Left kidney (tissue), 2 donors: ENCODE data around the gene FBXO31. TPM values are rescaled to one million over a fixed set of nuclear protein-coding genes. Genes with fewer than 3 reads are reported as not detected.
"Not testable (repeated sequence)": the region's sequence is repeated elsewhere in the genome, so short reads cannot be mapped to it uniquely, and the experiment has no call there.

Experiments
- DNase-seq: peaks from one replicate; pipeline ENCODE4 v3.0.0-alpha.2; 2013
- polyA plus RNA-seq: library from polyadenylated mRNA; unstranded; fragments of 120-200 nt; gene quantifications from one replicate; pipeline ENCODE4 v1.2.1, GENCODE V29; 2013; ENCODE audit not compliant: insufficient read length

Gene FBXO31
- polyA plus RNA-seq, 1 donor: 21.2 TPM

DNA sequence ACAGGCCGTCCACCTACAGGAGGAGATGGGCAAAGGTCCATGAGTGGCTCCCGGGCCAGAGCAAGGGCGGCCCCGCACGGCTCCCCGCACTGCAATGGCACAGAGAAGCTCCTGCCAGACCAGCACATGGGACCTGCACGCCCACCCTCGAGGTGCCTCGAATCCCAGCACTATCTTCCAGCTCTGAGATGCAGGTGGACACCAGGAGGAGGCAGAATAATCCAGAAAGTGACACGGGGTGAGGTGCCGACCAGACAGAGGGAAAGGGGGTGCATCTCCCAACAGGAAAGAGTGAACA lies 39.9 kb downstream of the FBXO31 start:
- DNase-seq: no peak

DNA sequence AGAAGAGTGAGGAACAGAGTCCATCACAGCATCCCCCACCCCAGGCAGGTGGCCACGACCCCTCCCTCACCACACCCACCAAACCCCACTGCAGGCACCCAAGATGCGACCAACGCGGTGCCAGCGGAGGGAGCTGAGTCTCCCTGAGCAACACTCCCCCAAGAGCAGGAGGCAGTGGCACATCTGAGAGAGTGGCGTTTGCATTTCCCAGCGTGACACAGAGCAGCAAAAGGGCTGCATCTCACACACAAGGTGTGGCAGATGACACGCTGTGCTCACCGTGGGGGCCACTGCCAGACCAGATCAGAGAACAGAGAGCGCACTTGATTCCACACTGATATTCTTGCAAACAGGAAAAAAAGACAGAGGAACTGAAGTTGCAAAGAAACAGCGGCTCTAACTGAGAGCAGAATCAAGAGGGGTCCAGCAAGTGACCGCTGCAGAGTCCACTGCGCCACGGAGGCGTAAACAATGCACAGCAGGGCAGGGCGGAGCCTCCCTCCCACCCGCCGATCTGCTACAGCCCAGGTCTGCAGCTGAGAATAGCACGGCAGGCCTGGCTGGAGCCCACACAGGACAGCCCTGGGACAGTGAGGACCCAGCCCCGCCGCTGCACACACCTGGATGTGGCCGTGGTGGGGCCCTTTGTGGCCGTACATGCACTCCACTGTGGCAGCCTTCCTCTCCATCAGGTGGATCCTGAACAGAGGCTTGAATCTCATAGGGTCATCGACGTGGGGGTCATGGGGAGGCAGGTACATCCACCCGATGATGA lies 40.4 kb downstream of the FBXO31 start:
- DNase-seq: no peak

DNA sequence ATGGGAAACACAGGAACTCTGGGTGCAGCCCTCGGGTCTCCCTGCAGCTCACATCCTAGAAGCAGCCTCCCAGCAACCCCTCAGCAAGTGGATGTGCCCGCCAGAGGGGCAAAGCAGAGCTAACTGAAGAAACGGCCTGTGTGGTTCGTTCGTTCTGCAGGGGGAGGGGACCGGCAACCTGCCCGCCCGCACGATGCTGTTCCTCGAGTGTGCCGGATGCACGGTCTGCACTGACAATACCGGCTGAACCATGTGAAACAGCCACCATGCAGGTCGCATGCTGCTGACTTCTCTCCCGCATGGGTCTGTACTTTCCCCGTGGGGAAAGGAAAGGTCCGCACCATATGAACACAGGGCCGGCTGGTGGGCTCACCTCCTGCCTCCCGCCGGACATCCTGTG lies 41.1 kb downstream of the FBXO31 start:
- no peak for DNase-seq

DNA sequence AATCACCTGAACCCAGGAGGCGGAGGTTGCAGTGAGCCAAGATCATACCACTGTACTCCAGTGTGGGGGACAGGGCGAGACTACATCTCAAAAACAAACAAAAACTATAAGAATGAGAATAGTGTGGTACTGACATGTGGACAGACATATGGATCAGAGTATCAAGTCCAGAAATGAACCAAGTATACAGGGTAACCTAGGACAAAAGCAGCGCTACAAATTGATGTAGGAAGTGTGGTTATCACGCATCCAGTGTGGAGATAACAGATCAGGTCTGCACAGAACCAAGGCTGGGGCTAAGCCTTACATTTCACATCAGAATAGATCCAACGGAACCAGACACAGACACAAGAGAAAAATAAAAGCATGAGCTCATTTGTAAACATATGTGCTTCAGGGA lies 43.4 kb downstream of the FBXO31 start:
- no peak for DNase-seq

DNA sequence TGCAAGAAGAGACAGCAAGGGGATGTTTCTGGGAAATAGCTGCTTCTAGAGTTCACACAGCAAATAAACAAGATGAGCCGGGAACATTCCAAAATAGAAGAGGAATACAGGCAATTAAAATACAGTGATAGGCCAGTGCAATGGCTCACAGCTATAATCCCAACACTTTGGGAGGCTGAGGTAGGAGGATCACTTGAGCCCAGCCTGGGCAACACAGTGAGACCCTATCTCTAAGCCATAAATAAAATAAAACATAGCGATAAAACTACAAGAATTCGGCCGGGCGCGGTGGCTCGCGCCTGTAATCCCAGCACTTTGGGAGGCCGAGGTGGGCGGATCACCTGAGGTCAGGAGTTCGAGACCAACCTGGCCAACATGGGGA lies 43.9 kb downstream of the FBXO31 start:
- not testable (repeated sequence) for DNase-seq

DNA sequence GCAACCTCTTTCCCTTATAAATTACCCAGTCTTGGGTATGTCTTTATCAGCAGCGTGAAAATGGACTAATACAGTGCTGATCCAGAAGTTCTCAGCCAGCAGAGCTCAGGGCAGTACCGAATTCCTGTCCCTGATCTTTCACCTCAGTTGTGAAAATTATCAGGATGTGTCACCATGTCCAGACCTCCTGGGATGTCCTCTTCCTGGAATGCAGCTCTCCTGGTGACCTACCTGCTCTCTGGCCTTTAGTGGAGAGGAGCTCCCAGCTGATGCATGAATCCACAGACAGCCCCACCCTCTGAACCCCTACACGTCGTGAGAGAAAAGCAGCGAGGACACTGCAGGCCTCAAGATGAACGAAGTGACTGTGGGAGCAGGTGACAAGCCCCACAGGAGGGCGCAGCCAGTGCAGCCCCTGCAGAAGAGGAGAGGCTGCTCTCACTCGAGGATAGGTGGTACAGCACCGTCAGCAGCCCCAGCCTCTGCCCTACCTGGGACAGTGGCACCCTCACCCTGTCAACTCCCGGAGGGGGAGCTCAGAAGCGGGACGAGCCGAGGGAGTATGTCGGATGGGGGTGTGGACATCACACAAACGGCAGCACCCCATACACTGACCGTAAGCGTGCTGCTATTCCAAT lies 44.4 kb downstream of the FBXO31 start:
- no peak for DNase-seq

DNA sequence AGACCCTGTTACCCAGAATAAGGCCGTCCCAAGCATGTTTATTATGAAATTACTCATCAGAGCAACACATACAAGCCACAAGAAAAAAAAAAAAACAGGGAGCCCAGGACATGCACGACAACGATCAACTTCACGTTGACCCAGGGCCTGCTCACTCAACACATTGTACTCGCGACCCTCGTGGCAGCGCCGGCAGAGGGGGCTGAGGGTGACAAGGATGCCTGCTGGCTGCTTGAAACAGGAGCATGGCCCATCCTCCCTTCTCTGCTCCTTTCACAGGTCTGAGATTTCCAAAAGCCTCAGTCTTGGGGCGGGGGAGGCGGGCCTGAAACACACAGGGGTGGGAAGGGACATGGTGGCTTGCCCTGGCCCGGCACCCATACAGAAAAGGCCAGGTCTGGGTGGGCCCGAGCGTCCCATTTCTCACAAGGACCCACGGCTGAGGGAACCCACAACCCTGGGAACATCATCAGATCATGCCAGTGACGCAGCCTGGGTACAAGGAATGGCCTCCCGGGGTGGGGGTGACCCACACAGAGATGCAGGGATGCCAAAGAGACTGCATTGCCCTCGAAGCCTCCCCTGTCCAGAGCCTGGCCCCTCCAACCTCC lies 45.3 kb downstream of the FBXO31 start:
- no peak for DNase-seq

DNA sequence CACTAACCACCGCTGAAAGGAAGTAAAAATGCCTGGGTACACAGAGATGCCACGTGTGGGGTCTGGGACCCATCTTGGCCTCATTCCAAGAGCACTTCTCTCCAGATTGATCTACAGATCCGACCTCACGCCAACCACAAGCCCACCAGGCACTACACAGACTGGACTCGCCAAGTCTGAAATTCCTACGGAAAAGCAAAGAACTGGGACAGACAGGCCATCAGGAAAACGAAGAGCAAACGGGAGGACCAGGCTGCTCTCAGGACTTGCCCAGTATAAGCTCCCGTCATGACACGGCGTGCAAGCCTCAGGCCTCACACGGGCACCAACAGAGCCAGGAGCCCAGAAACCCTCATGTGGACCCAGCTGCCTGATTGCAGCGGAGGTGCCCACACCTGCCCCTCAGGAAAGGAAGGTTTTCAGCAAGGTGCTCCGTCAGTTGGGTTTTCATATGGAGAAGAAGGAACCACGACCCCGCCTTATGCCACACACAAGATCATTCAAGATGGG lies 46.3 kb downstream of the FBXO31 start:
- DNase-seq: no peak

DNA sequence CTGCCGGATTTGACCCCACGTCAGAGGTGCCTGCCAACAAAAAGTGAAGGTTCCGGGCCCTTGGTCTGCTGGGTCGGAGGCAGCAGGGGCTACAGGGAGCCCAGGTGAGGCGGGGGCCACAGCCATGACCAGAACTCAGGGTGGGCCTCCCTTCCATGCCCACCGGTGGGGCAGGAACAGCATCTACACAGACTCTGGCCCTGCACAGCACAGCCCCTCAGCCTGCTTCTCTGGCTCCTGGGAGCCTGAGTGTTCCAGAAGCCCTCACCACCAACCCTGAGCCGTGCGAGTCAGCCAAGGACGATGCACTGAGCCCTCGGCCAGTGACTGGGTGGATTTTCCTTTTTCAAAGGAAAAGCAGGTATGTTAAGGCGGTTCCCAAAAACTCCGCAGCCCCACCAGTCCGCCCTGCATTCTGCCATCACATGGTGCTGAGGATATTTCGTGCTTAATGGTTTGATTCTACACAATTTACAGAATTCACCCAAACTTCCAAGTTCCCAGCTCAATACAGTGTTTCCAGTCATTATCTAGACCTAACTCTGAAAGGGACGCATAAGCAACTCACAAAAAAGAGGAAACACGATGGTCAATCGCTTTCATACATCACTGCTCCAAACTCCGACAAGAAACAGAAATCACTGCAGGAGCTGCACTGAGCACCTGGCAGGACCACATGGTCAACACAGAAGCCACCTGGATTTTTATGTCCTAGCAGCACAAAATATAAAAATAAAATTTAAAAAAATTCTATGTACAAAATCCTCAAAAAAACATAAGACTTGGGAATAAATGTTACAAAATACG lies 46.9 kb downstream of the FBXO31 start:
- no peak for DNase-seq

DNA sequence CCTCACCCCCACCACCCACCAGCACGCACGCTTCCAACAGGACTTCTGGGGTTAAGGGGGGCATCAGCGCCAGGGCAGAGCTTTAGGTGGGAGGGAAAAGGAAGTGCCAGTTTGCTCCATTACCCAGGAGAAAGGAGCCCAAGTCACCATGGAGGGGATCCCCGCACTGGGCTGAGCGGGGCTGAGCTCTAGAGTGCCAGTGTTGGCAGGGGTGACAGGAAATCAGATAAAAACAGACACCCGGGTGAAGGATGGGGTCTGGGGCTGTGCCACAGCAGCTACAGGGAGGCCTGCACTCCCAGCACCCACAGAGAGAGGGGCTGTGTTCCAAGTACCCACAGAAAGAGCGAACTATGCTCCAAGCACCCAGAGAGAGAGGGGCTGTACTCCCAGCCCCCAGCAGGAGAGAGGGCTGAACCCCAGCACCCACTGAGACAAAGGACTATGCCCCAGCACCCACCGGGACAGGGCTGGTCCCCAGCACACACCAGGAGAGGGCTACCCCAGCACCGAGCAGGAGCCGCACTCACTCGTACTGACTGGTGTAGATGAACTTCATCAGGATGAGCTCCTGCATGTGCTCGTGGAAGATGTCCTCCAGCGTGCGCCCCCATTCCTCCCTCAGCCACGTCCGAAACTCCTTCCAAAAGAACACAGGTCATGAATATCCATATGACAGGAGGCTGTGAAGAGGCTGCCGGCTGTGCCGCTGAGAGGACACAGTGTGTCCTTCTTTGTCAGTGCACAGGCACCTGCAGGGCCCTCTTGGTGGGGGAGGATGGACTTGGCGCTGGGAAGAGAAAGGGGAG lies 47.7 kb downstream of the FBXO31 start:
- DNase-seq: no peak

DNA sequence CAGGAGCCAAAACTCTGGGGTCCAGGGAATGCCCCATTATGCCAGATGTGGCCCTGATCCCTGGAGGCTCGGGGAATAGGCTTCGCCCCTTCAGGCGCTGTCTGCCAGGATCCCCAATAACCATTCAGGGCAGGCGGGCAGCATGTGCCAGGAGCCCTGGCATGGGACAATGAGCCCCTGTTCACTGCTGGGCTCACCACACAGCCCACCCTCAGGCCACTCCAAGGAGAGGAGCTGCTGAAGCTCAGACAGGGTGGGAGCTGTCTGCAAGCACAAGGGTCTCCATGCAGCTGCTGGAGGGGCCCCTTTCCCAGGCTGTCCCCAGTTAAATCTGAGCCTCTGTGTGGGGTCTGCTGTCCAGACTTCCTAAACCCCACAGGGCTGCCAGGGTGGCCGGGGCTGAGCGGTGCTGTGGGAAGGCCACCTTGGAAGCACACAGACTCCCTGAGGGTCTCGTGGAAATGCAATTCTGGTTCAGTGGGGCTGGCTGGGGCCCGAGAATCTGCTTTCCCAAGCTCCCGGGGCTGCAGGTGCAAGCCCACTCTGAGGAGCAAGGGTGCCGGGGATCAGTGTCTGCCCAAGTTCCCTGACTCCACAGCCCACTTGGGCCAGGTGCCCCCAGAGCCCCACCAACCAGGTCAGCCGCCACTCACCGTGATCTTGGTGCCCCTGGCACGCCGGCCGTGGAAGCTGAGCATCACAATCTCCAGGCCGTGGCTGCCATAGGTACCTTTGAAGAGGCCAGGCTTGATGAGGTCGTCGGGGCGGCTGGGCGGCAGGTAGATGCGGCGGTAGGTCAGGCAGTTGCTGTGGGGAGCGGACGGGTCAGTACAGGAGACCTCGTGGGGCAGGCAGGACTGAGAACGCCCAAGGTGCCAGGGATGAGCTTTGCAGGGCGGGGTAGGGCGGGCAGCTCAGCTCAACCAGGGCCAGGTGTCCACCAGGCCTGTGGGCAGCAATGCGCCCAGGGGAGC lies 48.6 kb downstream of the FBXO31 start:
- no peak for DNase-seq

DNA sequence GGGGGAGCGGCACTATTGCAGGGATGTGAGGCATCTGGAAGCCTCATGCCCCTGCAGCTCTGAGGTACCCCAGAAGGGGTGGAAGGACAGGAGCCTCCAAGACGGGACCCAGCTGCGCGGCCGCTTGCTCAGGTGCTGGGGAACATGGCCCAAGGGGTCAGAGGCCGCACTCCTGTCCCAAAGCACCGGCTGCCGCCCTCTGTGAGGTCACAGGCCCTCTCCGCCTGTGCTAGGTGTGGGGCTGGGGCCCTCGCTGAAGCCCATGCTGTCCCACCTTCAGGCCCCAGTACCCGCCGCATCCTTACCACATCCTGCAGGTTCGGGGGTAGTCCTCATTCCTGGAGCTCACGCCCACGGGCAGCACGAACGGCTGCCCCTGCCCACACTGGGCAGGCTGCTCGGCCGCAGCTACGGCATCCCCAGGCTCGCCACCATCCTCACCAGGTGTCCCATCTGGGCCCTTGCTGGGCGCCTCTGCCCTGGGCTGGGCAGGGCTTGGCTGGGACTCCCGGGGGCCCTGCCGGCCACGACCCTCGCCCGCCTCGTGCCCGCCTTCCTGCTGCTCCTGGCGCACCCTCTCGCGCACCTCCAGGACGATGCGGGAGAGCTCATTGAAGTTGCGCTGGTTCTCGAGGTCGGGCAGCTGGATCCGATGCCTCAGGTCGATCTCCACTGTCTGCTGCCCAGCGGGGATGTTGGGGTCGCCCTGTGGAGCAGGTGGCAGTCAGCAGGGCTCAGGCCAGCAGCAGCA lies 49.8 kb downstream of the FBXO31 start:
- DNase-seq: no peak

DNA sequence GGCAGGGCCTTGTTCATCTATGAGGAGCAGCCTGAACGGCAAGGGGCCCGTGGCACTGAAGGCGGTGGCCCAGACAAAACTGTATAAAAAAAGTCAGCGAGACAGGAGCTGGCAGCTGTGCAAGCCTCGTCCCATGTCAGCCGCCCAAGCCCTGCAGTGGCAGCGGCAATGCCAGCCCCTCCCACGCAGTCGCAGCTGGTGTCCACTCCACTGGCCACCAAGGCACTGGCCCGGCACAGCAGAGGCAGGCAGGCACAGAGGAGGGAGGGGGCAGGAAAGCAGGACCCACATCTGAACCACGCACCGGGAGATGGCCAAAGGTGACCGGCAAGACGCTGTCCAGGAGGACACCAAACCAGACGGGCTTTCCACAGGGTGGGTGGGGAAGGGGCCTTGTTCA lies 50.5 kb downstream of the FBXO31 start:
- no peak for DNase-seq

DNA sequence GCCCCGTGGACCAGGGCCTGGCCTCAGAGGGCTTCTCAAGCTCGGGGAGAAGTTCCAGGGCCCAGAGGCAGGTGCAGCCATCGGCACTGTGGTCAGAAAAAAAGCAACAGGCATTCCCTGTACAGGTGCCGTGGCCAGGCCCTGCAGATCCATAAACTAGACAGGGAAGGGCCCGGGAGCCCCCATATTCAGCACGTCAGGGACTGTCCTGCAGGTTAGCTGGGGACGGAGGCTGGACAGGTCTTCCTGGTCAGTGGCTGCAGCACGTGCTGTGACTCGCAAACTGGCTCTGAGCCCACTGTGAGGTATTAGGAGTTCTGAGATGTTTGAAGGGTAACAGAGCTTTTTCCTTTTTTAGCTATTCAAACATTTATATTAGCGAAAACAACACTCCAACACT lies 51.4 kb downstream of the FBXO31 start:
- no peak for DNase-seq

DNA sequence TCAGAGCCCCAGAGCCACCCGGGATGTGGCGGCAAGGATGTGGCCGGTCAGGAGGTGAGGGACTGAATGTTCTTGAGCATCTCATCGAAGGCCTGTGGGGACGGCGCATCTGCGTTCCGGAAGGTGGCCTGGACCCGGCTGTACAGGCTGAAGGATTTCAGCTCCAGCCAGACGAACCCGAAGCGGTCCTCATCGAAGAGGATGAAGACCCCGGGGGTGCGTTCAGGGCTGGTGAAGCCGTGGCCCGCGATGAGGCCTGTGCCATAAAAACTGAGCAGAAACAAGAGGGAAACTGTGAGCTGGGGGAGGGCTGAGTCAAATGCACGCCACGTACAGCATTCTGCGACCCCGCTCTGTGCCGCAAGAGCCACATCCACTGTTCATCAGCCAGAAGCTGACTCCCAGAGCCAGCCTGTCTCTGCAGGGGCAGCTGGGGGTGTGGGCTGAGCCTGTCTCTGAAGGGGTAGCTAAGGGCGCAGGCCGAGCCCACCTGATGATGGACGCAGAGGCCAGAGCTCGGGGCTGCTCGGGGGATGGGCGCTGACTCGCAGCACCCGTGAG lies 52.3 kb downstream of the FBXO31 start:
- DNase-seq: no peak

DNA sequence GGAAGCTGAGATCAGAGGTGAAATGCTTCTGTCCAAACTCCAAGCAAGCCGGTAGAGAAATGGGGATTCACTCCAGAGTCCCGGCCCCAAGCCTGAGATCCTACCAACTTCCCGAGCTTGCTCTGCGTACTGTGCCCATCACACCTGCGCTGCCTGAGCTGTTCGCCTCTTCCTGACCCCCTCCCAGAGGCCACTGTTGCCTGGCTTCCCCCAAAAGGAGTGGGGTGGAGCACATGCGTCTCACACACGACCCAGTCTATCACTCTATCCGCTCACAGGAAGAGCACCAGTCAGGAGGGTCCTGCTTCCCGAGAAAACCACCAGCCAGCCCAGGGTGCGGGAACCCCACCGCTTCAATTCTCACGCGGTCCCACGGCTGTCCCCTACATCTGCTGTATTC lies 52.9 kb downstream of the FBXO31 start:
- DNase-seq: no peak

DNA sequence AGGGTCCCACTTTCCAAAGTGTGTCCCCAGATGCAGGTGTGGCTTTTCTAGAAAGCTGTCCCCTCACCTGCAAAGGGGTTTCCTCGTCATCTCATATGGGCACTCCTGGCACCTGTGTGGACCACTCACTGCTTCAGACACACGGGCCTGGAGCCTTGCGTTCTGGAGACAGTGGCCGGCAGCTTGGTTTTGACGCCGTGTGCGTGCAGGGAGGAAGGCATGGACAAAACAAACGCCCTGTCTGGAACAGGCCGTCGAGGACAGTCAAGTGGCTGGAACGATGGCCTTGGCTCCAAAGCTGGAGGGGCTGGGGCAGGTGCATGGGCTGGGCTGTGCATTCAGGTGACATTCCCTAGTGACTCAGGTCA lies 53.3 kb downstream of the FBXO31 start:
- DNase-seq: no peak

DNA sequence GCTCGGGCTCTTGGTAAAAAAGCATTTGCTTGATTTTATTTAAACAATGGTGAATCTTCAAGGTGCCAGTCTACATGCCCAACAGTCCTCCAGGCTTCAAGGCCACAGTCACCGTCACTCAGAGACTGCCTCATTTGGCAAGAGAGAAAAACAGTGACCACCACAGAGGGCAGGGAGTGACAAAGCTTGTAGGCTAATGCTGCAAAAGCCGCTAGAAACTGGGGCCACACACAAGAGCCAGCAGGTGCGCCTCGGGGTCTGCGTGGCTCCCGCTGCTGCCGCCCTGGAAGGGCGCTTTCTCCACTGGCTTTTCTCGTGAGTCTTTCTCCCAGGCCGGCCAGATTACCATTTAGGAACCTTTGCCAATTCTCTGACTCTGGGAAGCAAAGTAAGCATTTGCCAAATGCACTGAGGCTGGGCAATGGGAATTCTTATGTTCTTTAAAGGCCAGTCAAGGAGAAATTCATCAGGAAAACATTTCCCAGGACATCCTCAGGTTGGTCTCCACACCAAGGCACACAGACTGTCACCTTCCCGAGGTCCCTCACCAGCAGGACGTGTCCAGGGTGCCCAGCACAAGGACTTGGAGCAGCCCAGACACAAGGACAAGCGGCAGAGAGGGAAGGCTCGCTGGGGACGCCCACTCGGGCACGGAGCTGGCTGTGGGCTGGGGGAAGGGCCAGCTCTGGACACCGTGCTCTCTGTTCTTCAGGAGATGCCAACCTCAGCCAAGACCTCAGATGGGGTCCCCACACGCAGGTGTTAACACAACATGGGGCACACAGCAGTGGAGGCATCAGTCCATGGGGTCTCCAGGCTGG lies 53.9 kb downstream of the FBXO31 start:
- no peak for DNase-seq

DNA sequence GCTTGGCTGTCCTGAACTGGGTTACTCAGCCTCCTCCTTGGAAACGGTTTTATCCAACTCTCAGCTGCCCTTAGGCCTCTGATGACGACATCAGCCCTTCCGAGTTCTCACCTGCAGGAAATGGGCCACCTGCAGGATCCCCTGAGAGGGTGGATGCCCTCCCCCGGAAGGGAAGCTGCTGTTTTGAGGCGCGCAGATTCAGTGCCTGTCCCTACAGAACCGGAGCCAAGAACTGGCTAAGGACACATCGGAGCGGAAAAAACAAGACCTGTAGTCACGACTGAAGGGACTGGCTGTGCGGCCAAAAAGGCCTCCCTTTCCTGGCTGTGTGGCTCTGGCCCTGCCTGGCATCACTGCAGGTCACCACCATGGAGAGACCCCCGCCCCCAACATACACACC lies 54.7 kb downstream of the FBXO31 start:
- DNase-seq: no peak
